MM.1S (cell line): Measurements from ENCODE around the gene BARD1.

Experiments
- CTCF ChIP-seq: fragments of 300-600 bp; sonication (generic); IDR thresholded peaks from 2 replicates; pipeline ENCODE4 v1.5.1; 2016; ENCODE audit warnings: antibody characterized with exemption, low read length, mixed read lengths
- EZH2 ChIP-seq: fragments of 300-600 bp; sonication (generic); optimal IDR thresholded peaks from 2 replicates; pipeline ENCODE3; 2017; ENCODE audit warnings: low read depth, mild to moderate bottlenecking, antibody characterized with exemption, low read length, mixed read lengths
- EZH2phosphoT487 ChIP-seq: fragments of 300-600 bp; sonication (generic); IDR thresholded peaks from 2 replicates; pipeline ENCODE4 v1.6.1; 2018; ENCODE audit warnings: antibody characterized with exemption, low read length

DNA sequence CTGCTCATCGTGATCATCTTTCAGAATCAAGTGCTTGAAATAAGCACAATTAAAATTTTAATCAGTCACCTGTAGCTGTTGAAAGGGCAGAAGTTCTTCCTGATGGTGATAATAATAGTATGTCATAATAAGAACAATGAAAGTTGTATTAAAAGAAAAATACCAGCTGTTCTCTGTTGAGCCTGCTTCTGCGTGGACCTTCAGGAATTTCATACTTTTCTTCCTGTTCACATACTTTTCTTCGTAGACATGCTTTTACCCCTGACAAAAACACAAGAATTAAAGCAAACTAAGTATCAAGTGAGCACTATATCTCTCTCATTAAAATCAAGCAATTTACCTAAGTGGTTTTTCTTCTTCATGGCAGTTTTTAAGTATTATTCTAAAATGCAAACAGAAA is 79.2 kb downstream of the BARD1 start:
- TF ChIP-seq CTCF (no peak), EZH2 (no peak), EZH2phosphoT487 (no peak)
